GM10266 (cell line): Measurements from ENCODE around the gene STAC2.

Experiments used
- DNase-seq: peaks from one replicate; pipeline ENCODE4 v3.0.0; 2012; ENCODE audit errors: extremely low spot score
- CTCF ChIP-seq: IDR thresholded peaks from 2 replicates; pipeline ENCODE4 v1.5.1; 2012; ENCODE audit warnings: mild to moderate bottlenecking, low read depth; ENCODE audit not compliant: control insufficient read depth, insufficient read depth; ENCODE audit errors: missing control alignments

STAC2 gene

GRCh38 chr17:39198186-39198566 lies 27.6 kb downstream of the STAC2 start:
- no peak for DNase-seq
- TF ChIP-seq CTCF, result no peak

GRCh38 chr17:39197380-39198185 lies 28.2 kb downstream of the STAC2 start, which contains the start of gene CACNB1:
Gene CACNB1 (minus strand): TSS chr17:39197669. CDS start chr17:39197495, 174 bp downstream.
- DNase-seq, result peak; percentile 90
- TF ChIP-seq CTCF, result no peak

GRCh38 chr17:39196808-39197291 lies 28.9 kb downstream of the STAC2 start:
- no peak for TF ChIP-seq CTCF
- DNase-seq, result no peak

GRCh38 chr17:39196241-39196807 lies 29.4 kb downstream of the STAC2 start:
- peak; percentile 49 for DNase-seq
- no peak for TF ChIP-seq CTCF

- DNase-seq, result peak; percentile 66
- TF ChIP-seq CTCF, result no peak
Observed at GRCh38 chr17:39195568-39196160, 30.1 kb downstream of the STAC2 start.

GRCh38 chr17:39194985-39195524 lies 30.7 kb downstream of the STAC2 start:
- no peak for DNase-seq
- TF ChIP-seq CTCF, result no peak
